HUDEP-2 (cell line): ENCODE results near the gene KCNAB1.
"Not testable (repeated sequence)": the region's sequence is repeated elsewhere in the genome, so short reads cannot be mapped to it uniquely, and the experiment has no call there.

Source experiments
- DNase-seq, 76 experiments: peaks; one replicate each; lab custom pipeline; 2025; ENCODE audit not compliant: unreplicated experiment in 76 of 76; lab: John Stamatoyannopoulos, UW

Gene KCNAB1

GRCh38 chr3:156551746-156552145, 431.4 kb downstream of the KCNAB1 start:
- no peak for DNase-seq

GRCh38 chr3:156552973-156553372, 432.6 kb downstream of the KCNAB1 start:
- no peak for DNase-seq

DNA sequence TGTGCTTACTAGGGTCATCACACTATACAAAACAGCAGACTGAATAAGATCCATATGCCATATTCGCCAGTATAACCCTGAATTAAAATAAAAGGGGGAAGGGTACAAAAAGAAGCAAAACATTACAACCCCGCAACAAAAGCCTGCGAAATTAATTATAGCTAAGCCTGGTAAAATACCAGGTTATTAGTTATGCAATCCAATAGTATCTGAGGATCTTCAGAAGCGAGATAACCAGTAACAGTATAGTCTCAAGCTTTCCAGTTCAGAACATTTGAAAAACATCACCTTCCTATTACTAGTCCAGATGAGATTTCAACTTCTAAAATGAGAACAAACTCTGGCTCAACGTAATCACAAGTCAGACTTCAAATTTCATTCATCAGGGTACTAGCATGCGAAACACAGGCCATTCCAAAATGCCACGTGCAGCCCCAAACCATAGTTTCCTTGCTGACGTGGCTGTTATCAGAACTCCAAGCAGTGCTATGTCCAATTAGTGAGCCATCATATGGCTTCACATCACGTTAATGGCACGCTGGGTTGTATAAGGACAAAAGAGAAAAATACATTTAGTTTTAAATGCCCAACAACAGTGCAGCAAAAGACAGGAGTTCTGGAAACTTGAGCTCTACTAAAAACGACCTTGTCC, 433.5 kb downstream of the KCNAB1 start:
- peak in 32 of 76 experiments; percentile 2 to 53 (median 20) for DNase-seq

- DNase-seq: peak in 1 of 76 experiments; percentile 33
Observed at GRCh38 chr3:156554515-156554841, 434.1 kb downstream of the KCNAB1 start.

DNA sequence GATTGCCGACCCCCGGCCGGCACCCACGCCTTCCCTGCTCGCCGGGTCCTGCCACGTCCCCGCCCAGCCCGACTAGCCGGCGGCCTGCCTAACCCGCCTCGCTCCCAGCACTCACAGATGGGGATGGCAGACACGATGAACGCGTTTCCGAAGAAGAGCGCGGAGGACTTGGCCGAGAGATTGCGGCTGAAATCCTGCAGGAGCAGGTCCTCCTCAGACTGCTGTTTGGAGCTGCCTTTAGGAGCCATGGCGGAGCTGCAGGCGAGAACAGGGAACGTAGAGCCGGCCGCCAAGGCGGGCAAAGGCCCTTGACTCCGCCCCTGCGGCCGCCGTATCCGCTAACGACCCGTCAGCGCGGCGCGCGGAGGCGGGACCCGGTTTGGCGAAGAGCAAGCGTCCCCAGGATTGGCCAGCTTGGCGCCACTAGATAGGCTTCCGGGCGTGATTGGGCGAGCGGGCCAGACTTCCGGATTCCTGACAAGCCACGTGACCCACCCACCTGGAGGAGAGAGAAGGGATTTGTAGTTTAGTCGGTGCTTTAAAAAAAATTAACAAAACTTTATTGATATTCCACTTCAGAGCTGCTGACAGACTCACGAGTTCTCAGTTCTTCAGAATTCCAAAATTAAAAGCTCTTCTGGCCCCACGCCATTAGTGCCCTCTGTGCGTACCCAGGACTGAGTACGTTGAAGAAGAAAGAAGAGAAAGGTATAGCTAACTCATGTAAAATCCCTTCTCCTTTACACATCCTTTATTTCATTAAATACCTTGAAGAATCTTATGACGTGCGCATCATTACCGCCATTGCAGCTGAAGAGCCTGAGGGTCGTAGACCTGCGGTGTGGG, 434.7 kb downstream of the KCNAB1 start, which contains the start of gene SSR3:
Gene SSR3 (minus strand): TSS at position 276 of the 846 bp plus-strand sequence. CDS start 28 bp downstream, at position 248.
- peak; percentile 24 to 98 (median 95) for DNase-seq

DNA sequence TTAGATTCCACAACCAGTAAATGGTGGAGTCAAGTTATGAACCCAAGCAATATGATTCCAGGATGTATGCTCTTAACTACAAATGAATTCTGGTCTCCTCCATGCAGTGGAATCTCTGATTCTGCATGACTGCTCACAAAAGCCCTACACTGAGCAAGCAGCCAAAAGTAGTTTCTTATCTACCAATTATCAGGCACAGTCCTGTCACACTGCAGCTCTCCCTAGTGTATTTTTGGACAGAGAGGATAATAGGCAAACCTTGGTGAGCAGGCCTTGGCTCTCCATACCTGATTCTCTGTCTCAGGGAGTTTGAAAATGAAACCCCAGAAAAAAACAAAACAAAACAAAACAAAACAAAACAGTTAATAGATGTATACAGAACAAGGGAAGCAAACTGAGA, 438.0 kb downstream of the KCNAB1 start:
- peak in 16 of 76 experiments; percentile 1 to 49 (median 22) for DNase-seq

GRCh38 chr3:156559321-156559720, 438.9 kb downstream of the KCNAB1 start:
- no peak for DNase-seq

DNA sequence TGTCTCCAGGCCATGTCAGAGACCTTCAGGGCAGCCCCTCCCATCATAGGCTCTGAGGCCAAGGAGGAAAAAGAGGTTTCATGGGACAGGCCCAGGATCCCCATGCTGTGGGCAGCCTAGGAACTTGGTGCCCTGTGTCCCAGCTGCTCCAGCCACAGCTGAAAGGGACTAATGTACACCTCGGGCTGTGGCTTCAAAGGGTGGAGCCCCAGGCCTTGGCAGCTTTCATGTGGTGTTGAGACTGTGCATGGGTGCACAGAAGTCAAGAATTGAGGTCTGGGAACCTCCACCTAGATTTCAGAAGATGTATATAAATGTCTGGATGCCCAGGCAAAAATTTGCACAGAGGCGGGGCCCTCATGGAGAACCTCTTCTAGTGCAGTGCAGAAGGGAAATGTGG, 441.2 kb downstream of the KCNAB1 start:
- DNase-seq: no peak

- DNase-seq: not testable (repeated sequence)
Observed at GRCh38 chr3:156562486-156562885, 442.1 kb downstream of the KCNAB1 start.

DNA sequence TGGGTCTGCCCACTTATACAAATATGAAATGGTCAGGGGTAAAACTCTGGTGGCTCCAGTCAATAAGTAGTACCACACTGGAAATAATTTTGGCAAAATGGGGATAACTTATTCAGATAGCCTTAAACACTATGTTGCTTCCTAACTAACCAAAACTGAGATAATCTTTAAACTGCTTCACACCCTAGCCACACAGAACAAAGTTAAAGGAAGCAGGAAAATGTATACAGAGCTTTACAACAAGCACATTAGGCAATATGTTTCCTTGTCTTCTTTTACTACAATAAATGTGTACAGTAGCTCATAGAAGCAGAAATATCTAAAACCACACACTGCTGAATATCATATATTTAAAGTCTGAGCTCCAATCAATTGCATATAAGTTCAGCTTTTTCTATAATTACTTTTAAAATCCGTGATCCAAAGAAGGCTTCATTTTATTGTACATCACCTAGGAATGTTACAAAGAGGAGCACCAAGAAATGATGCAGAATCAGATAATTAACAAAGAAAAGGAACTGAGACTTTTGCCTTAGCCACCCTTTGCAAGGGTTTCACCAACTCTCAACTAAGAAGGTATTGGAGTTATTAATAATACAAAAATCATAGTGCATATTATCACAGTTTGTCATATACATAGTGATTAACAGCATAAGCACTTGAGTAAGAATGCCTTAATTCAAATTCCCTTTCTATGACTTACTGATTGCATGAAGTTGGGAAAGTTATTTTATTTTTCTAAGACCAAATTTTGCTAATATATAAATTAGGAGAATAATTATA, 443.7 kb downstream of the KCNAB1 start:
- DNase-seq: no peak

GRCh38 chr3:156569016-156569415, 448.6 kb downstream of the KCNAB1 start:
- not testable (repeated sequence) for DNase-seq

- not testable (repeated sequence) for DNase-seq
Observed at GRCh38 chr3:156569881-156570280, 449.5 kb downstream of the KCNAB1 start.

- no peak for DNase-seq
Observed at GRCh38 chr3:156575641-156576040, 455.3 kb downstream of the KCNAB1 start.

DNA sequence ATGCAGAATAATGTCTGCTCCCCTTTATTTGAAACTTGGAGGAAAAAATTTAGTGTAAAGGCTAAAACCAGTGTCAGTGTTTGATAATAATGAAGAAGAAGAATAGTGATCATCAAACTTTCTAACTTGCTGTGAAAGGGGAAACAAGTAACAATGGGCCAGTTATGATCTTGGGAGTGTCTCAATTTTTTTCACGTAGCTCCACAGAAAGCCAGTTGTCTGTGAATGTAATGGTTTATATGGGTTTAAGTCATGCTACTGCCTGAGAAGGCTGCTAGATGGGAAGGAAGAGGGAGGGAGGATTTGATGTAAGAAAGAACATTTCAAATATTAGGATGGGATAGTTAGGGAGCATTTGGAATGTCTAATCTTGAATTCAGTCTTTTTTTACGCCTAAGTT, 455.7 kb downstream of the KCNAB1 start:
- no peak for DNase-seq

- DNase-seq: no peak
Observed at GRCh38 chr3:156576651-156577348, 456.4 kb downstream of the KCNAB1 start.

DNA sequence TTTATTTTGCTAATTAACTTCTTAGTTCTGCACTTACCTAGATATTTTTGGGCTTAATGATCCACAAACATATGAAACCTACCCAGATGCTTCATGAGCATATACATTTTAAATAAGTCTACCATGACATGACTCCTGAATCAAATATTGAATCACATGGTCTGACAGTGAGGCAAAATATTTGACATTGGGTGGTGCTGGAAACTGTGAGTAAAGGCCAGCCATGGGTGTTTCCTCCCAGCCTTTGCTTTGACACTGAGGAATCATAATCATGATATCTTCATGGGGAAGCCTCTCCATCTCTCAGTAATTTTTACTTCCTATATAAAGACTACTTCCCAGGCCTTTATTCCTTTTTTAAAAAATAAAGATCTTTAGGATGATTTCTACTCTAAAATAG, 457.4 kb downstream of the KCNAB1 start:
- peak in 7 of 76 experiments; percentile 4 to 38 (median 8) for DNase-seq

DNA sequence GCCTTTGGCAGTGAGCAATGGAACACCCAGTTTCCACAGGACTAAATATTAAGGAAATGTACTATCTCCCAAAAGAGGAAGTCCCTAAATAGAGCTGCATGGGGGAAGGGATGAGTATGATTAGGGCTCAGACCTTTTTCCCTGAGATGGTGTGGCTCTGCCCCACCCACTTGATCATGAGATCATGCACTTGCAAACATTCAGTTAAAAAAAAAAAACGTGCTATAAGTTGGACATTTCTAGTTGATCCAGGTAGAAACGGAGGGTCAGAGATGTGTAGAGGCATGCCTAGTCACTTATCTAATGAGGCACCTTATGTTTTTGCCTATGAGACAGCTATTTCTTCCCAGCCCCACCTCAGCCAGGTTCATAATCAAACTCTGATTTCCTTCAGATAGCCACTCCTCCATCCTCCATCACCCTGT, 459.1 kb downstream of the KCNAB1 start:
- peak in 20 of 76 experiments; percentile 1 to 49 (median 12) for DNase-seq

- DNase-seq: no peak
Observed at GRCh38 chr3:156581033-156581432, 460.7 kb downstream of the KCNAB1 start.

- no peak for DNase-seq
Observed at GRCh38 chr3:156581954-156582353, 461.6 kb downstream of the KCNAB1 start.

DNA sequence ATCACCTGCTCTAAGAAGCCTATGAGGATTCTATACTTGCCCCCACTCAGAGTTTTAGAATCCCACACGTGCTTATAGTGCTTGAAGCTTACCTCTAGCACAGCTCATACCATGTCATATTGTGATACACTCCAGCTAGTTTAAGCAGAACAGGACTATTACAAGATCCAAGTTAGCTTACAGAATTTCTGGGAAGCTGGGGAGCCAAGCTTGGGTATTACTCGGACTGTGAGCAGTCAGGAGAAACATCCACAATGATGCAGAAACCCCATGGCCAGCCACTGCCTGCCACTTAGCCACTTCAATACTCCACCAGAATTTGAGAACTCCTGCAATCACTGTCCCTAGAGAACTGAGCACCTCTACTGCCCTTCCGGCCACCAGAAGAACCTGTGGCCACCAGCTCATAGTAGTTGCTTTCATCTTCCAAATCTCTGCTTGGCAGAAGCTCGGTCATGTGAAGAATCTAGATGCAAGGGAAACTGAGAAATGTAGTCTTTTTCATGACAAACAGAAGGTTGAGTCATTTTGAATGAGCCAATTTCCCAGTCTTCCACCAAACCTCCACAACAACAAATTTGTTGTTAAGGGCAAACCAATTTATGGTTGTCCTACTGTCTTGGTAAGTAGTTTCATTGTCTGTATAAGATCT, 462.3 kb downstream of the KCNAB1 start:
- no peak for DNase-seq
